Sigmoid colon (tissue), 4 donors: ENCODE results near the gene DCAF15.

ENCODE experiments used
- POLR2AphosphoS5 ChIP-seq, 4 donors: sonication (generic); formaldehyde crosslinking; IDR thresholded peaks; one replicate each; pipeline ENCODE4 v1.6.1; 2017; ENCODE audit warnings: antibody characterized with exemption in 4 of 4
- TF ChIP-seq, protein P1 (sequence below), 4 experiments: fragments of 450-650 bp in 3 of 4; fragments of 200-600 bp in 1 of 4; IDR thresholded peaks; one replicate each; pipeline ENCODE4 v1.5.1; 2016 to 2019; ENCODE audit warnings: antibody characterized with exemption in 4 of 4, mild to moderate bottlenecking in 3 of 4, moderate library complexity in 2 of 4

DNA sequence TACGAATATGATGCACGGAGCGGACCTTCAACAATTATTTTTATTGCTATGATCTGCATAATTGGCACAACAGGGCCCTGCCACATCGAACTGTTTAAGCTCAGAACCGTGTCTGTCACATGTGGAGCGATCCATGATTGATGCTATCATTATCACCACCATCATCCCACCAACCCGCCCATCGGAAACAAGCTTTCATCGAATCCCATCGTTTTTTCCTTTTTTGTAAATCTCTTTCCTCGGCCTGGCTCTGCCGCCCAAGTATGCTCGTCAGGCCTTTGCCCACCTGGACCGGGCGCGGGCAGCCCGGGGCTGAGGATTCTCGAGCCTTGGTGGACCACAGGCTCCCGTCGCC lies 533 bp upstream of the DCAF15 start:
- TF ChIP-seq, protein P1, sequence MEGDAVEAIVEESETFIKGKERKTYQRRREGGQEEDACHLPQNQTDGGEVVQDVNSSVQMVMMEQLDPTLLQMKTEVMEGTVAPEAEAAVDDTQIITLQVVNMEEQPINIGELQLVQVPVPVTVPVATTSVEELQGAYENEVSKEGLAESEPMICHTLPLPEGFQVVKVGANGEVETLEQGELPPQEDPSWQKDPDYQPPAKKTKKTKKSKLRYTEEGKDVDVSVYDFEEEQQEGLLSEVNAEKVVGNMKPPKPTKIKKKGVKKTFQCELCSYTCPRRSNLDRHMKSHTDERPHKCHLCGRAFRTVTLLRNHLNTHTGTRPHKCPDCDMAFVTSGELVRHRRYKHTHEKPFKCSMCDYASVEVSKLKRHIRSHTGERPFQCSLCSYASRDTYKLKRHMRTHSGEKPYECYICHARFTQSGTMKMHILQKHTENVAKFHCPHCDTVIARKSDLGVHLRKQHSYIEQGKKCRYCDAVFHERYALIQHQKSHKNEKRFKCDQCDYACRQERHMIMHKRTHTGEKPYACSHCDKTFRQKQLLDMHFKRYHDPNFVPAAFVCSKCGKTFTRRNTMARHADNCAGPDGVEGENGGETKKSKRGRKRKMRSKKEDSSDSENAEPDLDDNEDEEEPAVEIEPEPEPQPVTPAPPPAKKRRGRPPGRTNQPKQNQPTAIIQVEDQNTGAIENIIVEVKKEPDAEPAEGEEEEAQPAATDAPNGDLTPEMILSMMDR (IDR thresholded peaks at IDR 0.05): no peak
- TF ChIP-seq POLR2AphosphoS5 (IDR thresholded peaks at IDR 0.05): no peak
